HepG2 (cell line): ENCODE results near the gene CCDC136. TPM values are rescaled to one million over a fixed set of nuclear protein-coding genes. Genes with fewer than 3 reads are reported as not detected.

ENCODE experiments used
- ATAC-seq: fragments of 200-7000 bp; cut with Tn5 transposase; 3 replicates; pipeline ENCODE4 v1.9.1; 2020; ENCODE audit warnings: mild to moderate bottlenecking, moderate library complexity
- BruUV-seq: library from RNA; stranded (reverse); fragments of 400-500 nt; replicated peaks from 2 replicates; lab custom pipeline; 2021; lab: Mats Ljungman, UMichigan
- CTCF ChIA-PET: fragments of 300-600 bp; formaldehyde crosslinking; extraction: SDS; loops from one replicate; lab custom pipeline; 2021; ENCODE audit warnings: low total read pairs, inconsistent platforms, low intra/inter-chr PET ratio; lab: Yijun Ruan, JAX
- POLR2A ChIA-PET: fragments of 350-600 bp; sonication (Branson Sonifier 250); formaldehyde crosslinking; loops from one replicate; lab custom pipeline; 2020; ENCODE audit warnings: antibody characterized with exemption, inconsistent platforms; lab: Yijun Ruan, JAX
- DNase-seq: peaks from one replicate; pipeline ENCODE4 v3.0.0-alpha.2; 2015; ENCODE audit warnings: low spot score
- FAIRE-seq: peaks from 3 replicates; lab custom pipeline; 2011; peaks lifted over from hg19 to GRCh38; lab: Jason Lieb, UNC
- H2AFZ ChIP-seq: one replicate; pipeline ENCODE4 v1.6.1; 2011; ENCODE audit warnings: low read length, inconsistent platforms
- H3K27ac ChIP-seq: fragments of 300-600 bp; 3 replicates; pipeline ENCODE4 v1.8.0; 2011; ENCODE audit warnings: mixed run types, mild to moderate bottlenecking, mixed read lengths, low read length, inconsistent platforms; ENCODE audit not compliant: insufficient read depth; ENCODE audit errors: extremely low read length
- H3K27me3 ChIP-seq, 2 experiments: fragments of 200-600 bp in 1 of 2; 2 replicates in 1 of 2; 3 replicates in 1 of 2; pipeline versions ENCODE4 v1.6.0 to v1.8.0; 2011; ENCODE audit warnings: low read length in 2 of 2, mild to moderate bottlenecking in 2 of 2, moderate library complexity in 2 of 2, inconsistent platforms in 1 of 2; ENCODE audit not compliant: insufficient read depth in 2 of 2, control insufficient read depth in 1 of 2
- H3K36me3 ChIP-seq, 2 experiments: fragments of 200-600 bp in 1 of 2; replicated peaks in 1 of 2; 2 replicates in 1 of 2; 3 replicates in 1 of 2; pipeline versions ENCODE4 v1.5.1 to v1.8.0; 2011; ENCODE audit warnings: low read length in 2 of 2, inconsistent platforms in 1 of 2; ENCODE audit not compliant: insufficient read depth in 2 of 2, control insufficient read depth in 1 of 2
- H3K4me1 ChIP-seq: 2 replicates; pipeline ENCODE4 v1.5.1; 2012; ENCODE audit warnings: low read length, inconsistent platforms; ENCODE audit not compliant: insufficient read depth
- H3K4me2 ChIP-seq: 2 replicates; pipeline ENCODE4 v1.6.0; 2011; ENCODE audit warnings: low read depth, low read length, inconsistent platforms
- H3K4me3 ChIP-seq, 3 experiments: fragments of 200-600 bp in 1 of 3; sonication (generic), shearing (Covaris generic) in 1 of 3; replicated peaks in 1 of 3; 2 replicates each; pipeline ENCODE4 v1.5.1; 2011 to 2016; ENCODE audit warnings: low read length in 3 of 3, inconsistent platforms in 2 of 3, low read depth in 2 of 3, mild to moderate bottlenecking in 2 of 3, control low read depth in 1 of 3, mixed read lengths in 1 of 3; ENCODE audit not compliant: insufficient read depth in 1 of 3
- H3K79me2 ChIP-seq: one replicate; pipeline ENCODE4 v1.6.1; 2011; ENCODE audit warnings: low read length, inconsistent platforms; ENCODE audit not compliant: insufficient read depth
- H3K9ac ChIP-seq: 2 replicates; pipeline ENCODE4 v1.6.0; 2011; ENCODE audit warnings: mild to moderate bottlenecking, low read depth, low read length, inconsistent platforms; ENCODE audit not compliant: insufficient read depth
- H3K9me3 ChIP-seq: 2 replicates; pipeline ENCODE4 v1.5.1; 2012; ENCODE audit warnings: mild to moderate bottlenecking, low read length
- H4K20me1 ChIP-seq: 2 replicates; pipeline ENCODE4 v1.6.0; 2011; ENCODE audit warnings: inconsistent platforms, mild to moderate bottlenecking, low read length, moderate library complexity; ENCODE audit not compliant: insufficient read depth
- DPF2 ChIP-seq: sonication (generic); formaldehyde crosslinking; IDR thresholded peaks from 2 replicates; pipeline ENCODE4 v1.4.0; 2020; ENCODE audit warnings: mild to moderate bottlenecking, low read depth, missing genetic modification reagents, borderline replicate concordance
- JARID2 ChIP-seq: sonication (generic); formaldehyde crosslinking; IDR thresholded peaks from 2 replicates; pipeline ENCODE4 v1.8.1; 2023; ENCODE audit warnings: missing genetic modification reagents, inconsistent platforms; ENCODE audit not compliant: insufficient replicate concordance
- NR1H2 ChIP-seq: sonication (generic); formaldehyde crosslinking; IDR thresholded peaks from 2 replicates; pipeline ENCODE4 v1.8.1; 2022; ENCODE audit warnings: low read depth, missing genetic modification reagents, borderline replicate concordance
- PAWR ChIP-seq: sonication (generic); formaldehyde crosslinking; IDR thresholded peaks from 2 replicates; pipeline ENCODE4 v1.4.0; 2020; ENCODE audit warnings: missing genetic modification reagents, mild to moderate bottlenecking, borderline replicate concordance
- RXRB ChIP-seq: IDR thresholded peaks from 2 replicates; pipeline ENCODE4 v1.6.1; 2016; ENCODE audit warnings: borderline replicate concordance, missing genetic modification reagents, missing compliant biosample characterization
- TFE3 ChIP-seq: IDR thresholded peaks from 2 replicates; pipeline ENCODE4 v1.6.1; 2016
- ZNF460 ChIP-seq: sonication (generic); formaldehyde crosslinking; IDR thresholded peaks from 2 replicates; pipeline ENCODE4 v1.5.1; 2020; ENCODE audit warnings: missing genetic modification reagents, mild to moderate bottlenecking, borderline replicate concordance
- ZNF724P ChIP-seq: sonication (generic); formaldehyde crosslinking; IDR thresholded peaks from 2 replicates; pipeline ENCODE4 v1.8.0; 2022; ENCODE audit warnings: missing genetic modification reagents, borderline replicate concordance
- ZNF749 ChIP-seq: sonication (generic); formaldehyde crosslinking; IDR thresholded peaks from 2 replicates; pipeline ENCODE4 v1.8.0; 2022; ENCODE audit warnings: mild to moderate bottlenecking, missing genetic modification reagents, moderate library complexity, borderline replicate concordance
- ZNF768 ChIP-seq: sonication (generic); formaldehyde crosslinking; IDR thresholded peaks from 2 replicates; pipeline ENCODE4 v1.4.0; 2020; ENCODE audit warnings: missing genetic modification reagents
- WGBS: methylation state at CpG from one replicate; pipeline ENCODE4 v1.1.6; 2017; ENCODE audit warnings: low lambda C conversion rate; 5-methylcytosine and 5-hydroxymethylcytosine counted together
- in situ Hi-C: cut with HindIII; loops from 2 replicates; pipeline ENCODE4 v1.10.0; 2017; ENCODE audit warnings: low pct_unique_long_range_greater_than_20kb; ENCODE audit not compliant: extremely low pct_ligation_motif_present
- intact Hi-C: fragments of 100-400 bp; cut with micrococcal nuclease; formaldehyde crosslinking; loops from one replicate; pipeline ENCODE4 v1.10.0; 2022; ENCODE audit not compliant: unreplicated experiment
- polyA plus RNA-seq, 8 experiments: library from polyadenylated mRNA; depleted of rRNA in 3 of 8; stranded (reverse) in 7 of 8; unstranded in 1 of 8; fragments of >200 nt; fragmentation: Illumina TruSeq in 4 of 8; extraction: Trizol in 4 of 8; gene quantifications; 2 replicates each; pipeline versions ENCODE4 v1.2.1 to v1.2.3, GENCODE V29; 2011 to 2016; ENCODE audit warnings: low read depth in 4 of 8, missing spikeins in 1 of 8, mixed read lengths in 1 of 8; ENCODE audit not compliant: insufficient read depth in 1 of 8
- total RNA-seq, 5 experiments: library from RNA; depleted of rRNA; stranded (reverse); fragments of >200 nt; fragmentation: Illumina TruSeq; extraction: Trizol; gene quantifications; 2 replicates each; pipeline ENCODE4 v1.2.3, GENCODE V29; 2016; ENCODE audit warnings: low read depth in 1 of 5
- TF ChIP-seq, protein P1 (sequence below): sonication (generic); formaldehyde crosslinking; IDR thresholded peaks from 2 replicates; pipeline ENCODE4 v1.9.0; 2021; ENCODE audit warnings: missing genetic modification reagents, mild to moderate bottlenecking, borderline replicate concordance
- TF ChIP-seq, protein P2 (sequence below): sonication (generic); formaldehyde crosslinking; IDR thresholded peaks from 2 replicates; pipeline ENCODE4 v1.4.0; 2020; ENCODE audit warnings: low read depth, mild to moderate bottlenecking, missing genetic modification reagents

The CCDC136 gene
- total and polyA plus RNA-seq, 2 of the 13 experiments (the other 11 are each of a cell fraction or from before 2014, with no cell fraction given) = 0.04 to 0.38 TPM

GRCh38 chr7:128835790-128836641 lies 44.2 kb downstream of the CCDC136 start:
- H3K4me3 ChIP-seq = no peak overlapping the region
- intact Hi-C loops (loop anchor here (5.0 kb wide), 1 partner anchor 36 kb away; no protein-coding TSS in a partner anchor), in situ Hi-C loops (no loop called here)
- H4K20me1 ChIP-seq = no peaks in the 10 kb centered on the region
- H3K4me2 ChIP-seq = no peak overlapping the region
- ChIA-PET CTCF (no interaction called here), POLR2A (no interaction called here)
- H2AFZ ChIP-seq = no peak overlapping the region
- peaks cover 12% of the 10 kb centered on the region for H3K4me1 ChIP-seq
- H3K27ac ChIP-seq = no peak overlapping the region
- H3K9me3 ChIP-seq = no peaks in the 10 kb centered on the region
- no TSS peak for BruUV-seq
- no peaks in the 10 kb centered on the region for H3K36me3 ChIP-seq
- H3K27me3 ChIP-seq = peaks cover 5 to 23% of the 10 kb centered on the region in 2 experiments; a peak in 3 of 5 replicates
- DNase-seq = no peak
- no peak overlapping the region for H3K9ac ChIP-seq
- no peak for ATAC-seq
- no peak for FAIRE-seq
- WGBS = 0% methylated on average over 1 of the region's 14 CpGs
- no peaks in the 10 kb centered on the region for H3K79me2 ChIP-seq
- TF ChIP-seq ZNF749 (CRISPR knock-in tag) = no peak
- TF ChIP-seq ZNF768 (CRISPR knock-in tag) = peak; percentile 87

GRCh38 chr7:128836729-128837348 lies 45.1 kb downstream of the CCDC136 start:
- Histone ChIP-seq H3K9me3 (no peaks in the 10 kb centered on the region), H3K27ac (no peak overlapping the region), H4K20me1 (no peaks in the 10 kb centered on the region), H3K4me2 (no peak overlapping the region), H3K27me3 (peaks cover 5 to 23% of the 10 kb centered on the region in 2 experiments; a peak in 3 of 5 replicates), H3K36me3 (no peaks in the 10 kb centered on the region), H3K79me2 (no peaks in the 10 kb centered on the region), H3K4me3 (no peak overlapping the region), H3K4me1 (peaks cover 14% of the 10 kb centered on the region), H2AFZ (no peak overlapping the region), H3K9ac (no peak overlapping the region)
- BruUV-seq = no TSS peak
- ATAC-seq (no peak), FAIRE-seq (no peak), DNase-seq (no peak)
- in situ Hi-C loops = no loop called here
- POLR2A ChIA-PET = no interaction called here
- WGBS = 38% methylated on average over 6 of the region's 14 CpGs
- CTCF ChIA-PET = no interaction called here
- intact Hi-C loops = loop anchor here (5.0 kb wide), 1 partner anchor 35 kb away; no protein-coding TSS in a partner anchor
- TF ChIP-seq PAWR (CRISPR knock-in tag) (no peak), JARID2 (CRISPR knock-in tag) (no peak), RXRB (CRISPR knock-in tag) (no peak), TFE3 (no peak), NR1H2 (CRISPR knock-in tag) (no peak), ZNF724P (CRISPR knock-in tag) (no peak), ZNF460 (no peak), DPF2 (CRISPR knock-in tag) (no peak)
- TF ChIP-seq, protein P1, sequence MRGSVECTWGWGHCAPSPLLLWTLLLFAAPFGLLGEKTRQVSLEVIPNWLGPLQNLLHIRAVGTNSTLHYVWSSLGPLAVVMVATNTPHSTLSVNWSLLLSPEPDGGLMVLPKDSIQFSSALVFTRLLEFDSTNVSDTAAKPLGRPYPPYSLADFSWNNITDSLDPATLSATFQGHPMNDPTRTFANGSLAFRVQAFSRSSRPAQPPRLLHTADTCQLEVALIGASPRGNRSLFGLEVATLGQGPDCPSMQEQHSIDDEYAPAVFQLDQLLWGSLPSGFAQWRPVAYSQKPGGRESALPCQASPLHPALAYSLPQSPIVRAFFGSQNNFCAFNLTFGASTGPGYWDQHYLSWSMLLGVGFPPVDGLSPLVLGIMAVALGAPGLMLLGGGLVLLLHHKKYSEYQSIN = no peak
- TF ChIP-seq, protein P2, sequence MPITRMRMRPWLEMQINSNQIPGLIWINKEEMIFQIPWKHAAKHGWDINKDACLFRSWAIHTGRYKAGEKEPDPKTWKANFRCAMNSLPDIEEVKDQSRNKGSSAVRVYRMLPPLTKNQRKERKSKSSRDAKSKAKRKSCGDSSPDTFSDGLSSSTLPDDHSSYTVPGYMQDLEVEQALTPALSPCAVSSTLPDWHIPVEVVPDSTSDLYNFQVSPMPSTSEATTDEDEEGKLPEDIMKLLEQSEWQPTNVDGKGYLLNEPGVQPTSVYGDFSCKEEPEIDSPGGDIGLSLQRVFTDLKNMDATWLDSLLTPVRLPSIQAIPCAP (CRISPR knock-in tag) = no peak
